LNCaP clone FGC (cell line): ENCODE results near the gene SOBP.
"Not testable (repeated sequence)": the region's sequence is repeated elsewhere in the genome, so short reads cannot be mapped to it uniquely, and the experiment has no call there.

Experiments used
- DNase-seq: peaks from one replicate; pipeline ENCODE4 v3.0.0-alpha.2; 2011; ENCODE audit warnings: low read depth
- H3K4me3 ChIP-seq: 2 replicates; pipeline ENCODE4 v1.5.1; 2011; ENCODE audit warnings: mild to moderate bottlenecking, low read depth, low read length, control low read depth
- TF ChIP-seq, protein P1 (sequence below): IDR thresholded peaks from 2 replicates; pipeline ENCODE4 v1.5.1; 2012; ENCODE audit warnings: mild to moderate bottlenecking; ENCODE audit not compliant: control insufficient read depth, insufficient read depth; ENCODE audit errors: extremely low read depth

The SOBP gene

DNA sequence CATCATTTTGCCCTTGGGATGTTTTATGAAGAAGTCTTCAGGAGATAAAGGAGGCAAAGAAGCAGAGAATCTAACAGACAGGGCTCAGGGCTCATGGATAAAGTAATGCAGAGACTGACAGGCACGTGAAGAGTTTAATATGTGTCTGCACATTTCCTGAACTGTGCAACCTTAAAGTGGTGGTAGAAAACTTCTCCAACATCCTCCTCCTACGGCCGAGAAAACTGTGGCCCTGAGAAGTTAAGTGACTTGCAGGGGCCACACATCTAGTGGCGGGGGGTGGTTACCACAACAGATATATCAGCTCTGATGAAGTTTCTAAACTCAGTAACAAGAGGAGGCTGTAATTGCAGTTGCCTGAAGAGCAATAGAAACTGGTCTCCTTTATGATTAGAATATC lies 61.0 kb downstream of the SOBP start:
- DNase-seq: no peak

DNA sequence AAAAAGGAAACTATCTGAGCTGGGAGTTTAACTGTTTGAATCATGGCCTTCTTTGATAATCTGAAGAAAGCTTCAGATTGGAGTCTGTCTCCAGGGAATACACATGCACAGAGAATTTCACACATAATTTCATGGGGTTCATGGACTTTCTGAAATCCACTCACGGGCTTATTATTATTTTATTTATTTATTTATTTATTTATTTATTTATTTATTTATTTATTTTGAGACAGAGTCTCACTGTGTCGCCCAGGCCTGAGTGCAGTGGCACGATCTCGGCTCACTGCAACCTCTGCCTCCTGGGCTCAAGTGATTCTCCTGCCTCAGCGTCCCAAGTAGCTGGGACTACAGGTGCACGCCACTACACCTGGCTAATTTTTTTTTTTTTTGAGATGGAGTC lies 63.2 kb downstream of the SOBP start:
- H3K4me3 ChIP-seq, DNase-seq: not testable (repeated sequence)

More for the DNA sequence above, 61.0 kb downstream of the SOBP start:
- H3K4me3 ChIP-seq: no peak overlapping the region
- TF ChIP-seq, protein P1, sequence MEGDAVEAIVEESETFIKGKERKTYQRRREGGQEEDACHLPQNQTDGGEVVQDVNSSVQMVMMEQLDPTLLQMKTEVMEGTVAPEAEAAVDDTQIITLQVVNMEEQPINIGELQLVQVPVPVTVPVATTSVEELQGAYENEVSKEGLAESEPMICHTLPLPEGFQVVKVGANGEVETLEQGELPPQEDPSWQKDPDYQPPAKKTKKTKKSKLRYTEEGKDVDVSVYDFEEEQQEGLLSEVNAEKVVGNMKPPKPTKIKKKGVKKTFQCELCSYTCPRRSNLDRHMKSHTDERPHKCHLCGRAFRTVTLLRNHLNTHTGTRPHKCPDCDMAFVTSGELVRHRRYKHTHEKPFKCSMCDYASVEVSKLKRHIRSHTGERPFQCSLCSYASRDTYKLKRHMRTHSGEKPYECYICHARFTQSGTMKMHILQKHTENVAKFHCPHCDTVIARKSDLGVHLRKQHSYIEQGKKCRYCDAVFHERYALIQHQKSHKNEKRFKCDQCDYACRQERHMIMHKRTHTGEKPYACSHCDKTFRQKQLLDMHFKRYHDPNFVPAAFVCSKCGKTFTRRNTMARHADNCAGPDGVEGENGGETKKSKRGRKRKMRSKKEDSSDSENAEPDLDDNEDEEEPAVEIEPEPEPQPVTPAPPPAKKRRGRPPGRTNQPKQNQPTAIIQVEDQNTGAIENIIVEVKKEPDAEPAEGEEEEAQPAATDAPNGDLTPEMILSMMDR: no peak

DNA sequence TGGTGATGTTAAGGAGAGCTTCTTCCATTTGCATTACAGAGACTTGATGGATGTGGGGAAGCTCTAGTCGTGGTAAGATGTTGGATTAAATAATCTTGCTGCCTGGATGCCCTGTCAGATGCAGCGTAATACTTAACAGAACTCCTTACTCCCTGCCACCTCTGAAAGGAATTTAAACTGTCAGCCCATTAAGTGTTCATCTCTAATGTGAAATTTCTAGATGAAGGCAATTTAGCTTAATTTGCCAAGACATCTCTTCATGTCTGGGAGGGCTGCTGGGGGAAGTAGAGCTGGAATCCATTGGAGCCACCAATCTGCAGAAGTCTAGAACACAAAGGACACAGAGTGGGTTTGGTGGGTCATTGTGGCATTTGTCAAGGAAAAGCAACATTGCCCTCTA lies 64.4 kb downstream of the SOBP start:
- H3K4me3 ChIP-seq: no peak overlapping the region
- TF ChIP-seq, protein P1: no peak
- DNase-seq: no peak

DNA sequence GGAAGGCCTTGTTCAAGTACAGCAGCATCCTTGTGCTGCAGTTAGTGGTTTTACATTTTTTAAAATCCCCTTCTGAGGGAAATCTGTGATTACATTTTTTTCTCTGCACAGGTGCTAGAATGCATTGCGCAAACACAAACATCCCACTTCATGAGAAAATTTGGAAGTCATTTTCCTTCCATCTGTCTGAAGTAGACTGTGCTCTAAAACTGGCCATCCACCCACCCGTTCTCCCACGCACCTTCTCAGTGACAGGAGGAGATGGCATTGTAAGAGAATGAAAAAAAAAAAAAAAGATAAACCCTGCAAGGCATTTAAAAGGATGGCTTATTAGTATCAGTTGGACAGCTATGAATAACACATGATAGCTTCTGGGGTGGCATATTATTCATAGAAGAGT lies 65.0 kb downstream of the SOBP start:
- TF ChIP-seq, protein P1: no peak
- DNase-seq: no peak
- no peak overlapping the region for H3K4me3 ChIP-seq

DNA sequence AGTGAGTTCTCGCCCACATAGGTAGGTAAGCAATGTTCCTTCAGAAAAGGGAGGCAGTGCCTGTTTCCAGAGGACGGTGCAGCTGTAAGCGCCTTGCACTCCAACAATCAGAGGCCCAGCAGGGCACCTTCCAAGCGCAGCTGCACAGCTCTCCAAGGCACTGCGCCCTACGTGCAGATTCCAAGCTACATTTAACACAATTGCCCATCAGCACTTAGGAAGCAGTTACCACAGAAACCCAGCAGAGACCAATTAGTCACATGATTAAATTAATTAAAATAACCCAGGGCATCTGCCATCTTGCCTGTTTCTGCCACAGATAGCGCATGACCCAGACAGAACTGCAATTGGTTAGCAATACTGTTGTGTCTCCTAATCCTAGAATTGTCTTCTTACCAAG lies 65.5 kb downstream of the SOBP start:
- H3K4me3 ChIP-seq: no peak overlapping the region
- TF ChIP-seq, protein P1: no peak
- DNase-seq: no peak

DNA sequence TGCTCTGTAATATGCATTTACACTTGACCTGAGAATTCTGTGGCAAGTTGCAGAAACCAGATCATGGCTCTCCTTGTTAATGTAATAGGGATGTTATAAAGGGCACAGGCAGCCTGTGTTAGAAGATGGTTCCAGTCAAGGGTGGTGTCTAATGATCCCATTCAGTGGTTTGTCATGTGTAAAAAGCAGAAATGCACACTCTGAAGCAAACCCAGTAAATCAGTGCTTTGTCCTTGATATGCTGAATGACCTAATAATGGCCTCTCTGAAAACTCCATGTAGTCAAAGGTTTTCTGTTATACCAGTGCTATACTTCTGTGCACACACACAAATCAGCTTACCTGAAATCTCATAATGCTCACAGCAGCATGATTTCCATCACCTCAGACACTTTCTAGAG lies 66.2 kb downstream of the SOBP start:
- DNase-seq: no peak
- TF ChIP-seq, protein P1: no peak
- H3K4me3 ChIP-seq: no peak overlapping the region

DNA sequence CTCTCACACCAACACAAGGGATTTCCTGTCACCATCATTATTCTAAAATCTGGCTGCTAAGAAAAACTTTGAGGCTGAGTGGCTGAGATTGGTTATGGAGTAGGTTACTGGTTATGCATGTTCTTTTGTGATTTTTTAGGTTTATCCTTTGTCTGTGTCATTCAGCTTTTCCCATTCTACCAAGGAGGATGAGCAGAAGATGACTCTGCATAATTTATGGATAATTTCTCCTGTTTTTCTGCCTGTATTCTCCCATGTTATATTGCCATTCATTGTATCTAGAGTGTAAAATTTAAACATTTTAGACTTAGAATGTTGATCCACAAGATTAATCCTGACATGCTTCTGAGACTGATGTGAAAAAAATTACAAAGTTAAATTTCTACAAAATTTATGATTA lies 67.8 kb downstream of the SOBP start:
- no peak overlapping the region for H3K4me3 ChIP-seq
- DNase-seq: no peak
- TF ChIP-seq, protein P1: no peak
